Caco-2 (cell line): ENCODE data around the gene TSHZ2. TPM values are rescaled to one million over a fixed set of nuclear protein-coding genes. Genes with fewer than 3 reads are reported as not detected.

Source experiments
- BruUV-seq: library from RNA; stranded (reverse); fragments of 400-500 nt; replicated peaks from 2 replicates; lab custom pipeline; 2021; lab: Mats Ljungman, UMichigan
- CTCF ChIA-PET: fragments of 300-600 bp; sonication (Branson Sonifier 250); formaldehyde crosslinking; loops from one replicate; lab custom pipeline; 2022; ENCODE audit warnings: antibody characterized with exemption; lab: Charles Lee
- POLR2A ChIA-PET: fragments of 300-600 bp; sonication (Branson Sonifier 250); formaldehyde crosslinking; loops from one replicate; lab custom pipeline; 2022; ENCODE audit warnings: antibody characterized with exemption; lab: Charles Lee
- DNase-seq, 2 experiments: peaks; one replicate each; pipeline versions ENCODE4 v3.0.0 to v3.0.0-alpha.2; 2020 to 2022
- H3K27me3 ChIP-seq: replicated peaks from 2 replicates; pipeline ENCODE4 v1.6.0; 2011; ENCODE audit warnings: low read length; ENCODE audit not compliant: control insufficient read depth, insufficient read depth
- H3K36me3 ChIP-seq: 2 replicates; pipeline ENCODE4 v1.5.1; 2011; ENCODE audit warnings: low read length; ENCODE audit not compliant: control insufficient read depth, insufficient read depth
- H3K4me1 ChIP-seq: fragments of 250-450 bp; sonication (Bioruptor Pico); 2 replicates; pipeline ENCODE4 v1.5.1; 2020; ENCODE audit warnings: mild to moderate bottlenecking
- H3K4me3 ChIP-seq: 2 replicates; pipeline ENCODE4 v1.5.1; 2011; ENCODE audit warnings: low read depth, mild to moderate bottlenecking, control low read depth, low read length
- H3K9me3 ChIP-seq: fragments of 250-450 bp; sonication (Bioruptor Pico); 2 replicates; pipeline ENCODE4 v1.5.1; 2020; ENCODE audit warnings: mild to moderate bottlenecking, moderate library complexity
- H3K27ac Mint-ChIP-seq: one replicate; pipeline ENCODE4 v1.8.0; 2022; ENCODE audit warnings: mixed read lengths; ENCODE audit not compliant: unreplicated experiment
- H3K27me3 Mint-ChIP-seq: one replicate; pipeline ENCODE4 v1.8.0; 2022; ENCODE audit warnings: mixed read lengths; ENCODE audit not compliant: insufficient read depth, unreplicated experiment
- H3K36me3 Mint-ChIP-seq: one replicate; pipeline ENCODE4 v1.8.0; 2022; ENCODE audit warnings: mild to moderate bottlenecking, mixed read lengths; ENCODE audit not compliant: insufficient read depth, unreplicated experiment
- H3K4me1 Mint-ChIP-seq: one replicate; pipeline ENCODE4 v1.8.0; 2022; ENCODE audit warnings: low read depth, mixed read lengths; ENCODE audit not compliant: unreplicated experiment
- H3K4me3 Mint-ChIP-seq: one replicate; pipeline ENCODE4 v1.8.0; 2022; ENCODE audit warnings: mild to moderate bottlenecking, moderate library complexity, mixed read lengths; ENCODE audit not compliant: unreplicated experiment
- H3K9me3 Mint-ChIP-seq: one replicate; pipeline ENCODE4 v1.8.0; 2022; ENCODE audit warnings: mixed read lengths; ENCODE audit not compliant: unreplicated experiment
- intact Hi-C: fragments of 100-400 bp; cut with micrococcal nuclease; formaldehyde crosslinking; loops from one replicate; pipeline ENCODE4 v1.10.0; 2022; ENCODE audit not compliant: unreplicated experiment
- total RNA-seq: library from RNA; stranded (reverse); gene quantifications from 2 replicates; pipeline ENCODE4 v1.2.3, GENCODE V29; 2022
- TF ChIP-seq, protein P1 (sequence below), 2 experiments: fragments of 200-600 bp in 1 of 2; IDR thresholded peaks; 1 replicate in 1 of 2; 2 replicates in 1 of 2; pipeline versions ENCODE4 v1.5.1 to v1.8.0; 2011 to 2022; ENCODE audit warnings: antibody characterized with exemption in 1 of 2, control low read depth in 1 of 2, inconsistent platforms in 1 of 2, low read depth in 1 of 2, low read length in 1 of 2, mild to moderate bottlenecking in 1 of 2, moderate library complexity in 1 of 2; ENCODE audit not compliant: insufficient read depth in 1 of 2, severe bottlenecking in 1 of 2, unreplicated experiment in 1 of 2

TSHZ2 gene
- total RNA-seq, 1 experiment from 2014 or later, result 0.07 TPM

DNA sequence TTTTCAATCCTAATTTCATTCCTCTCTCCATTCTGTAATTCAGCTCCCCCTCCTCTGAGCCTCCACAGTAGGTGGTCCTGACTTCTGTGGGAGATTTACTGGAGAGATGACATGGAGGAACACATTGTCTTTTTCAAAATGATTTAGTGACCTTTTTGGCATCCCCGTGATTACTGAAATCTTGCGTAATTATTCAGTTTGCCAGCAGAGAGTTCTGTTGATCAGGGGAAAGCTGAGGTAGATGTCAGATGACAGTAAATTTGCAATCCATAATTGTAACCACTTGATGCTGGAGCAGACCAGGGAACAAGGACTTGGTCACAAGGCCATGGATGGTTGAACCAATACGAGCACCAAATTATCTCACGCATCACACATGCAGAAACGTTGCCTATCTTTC lies 302.2 kb downstream of the TSHZ2 start:
- no peaks in the 10 kb centered on the region for H3K36me3 ChIP-seq
- ChIA-PET POLR2A (no interaction called here), CTCF (no interaction called here)
- Mint-ChIP-seq H3K4me1 (no peaks in the 10 kb centered on the region), H3K27me3 (peaks cover 22% of the 10 kb centered on the region), H3K4me3 (no peak overlapping the region), H3K27ac (no peak overlapping the region), H3K36me3 (no peaks in the 10 kb centered on the region), H3K9me3 (no peaks in the 10 kb centered on the region)
- intact Hi-C loops, result no loop called here
- no peak for DNase-seq
- H3K4me1 ChIP-seq, result no peaks in the 10 kb centered on the region
- no peaks in the 10 kb centered on the region for H3K9me3 ChIP-seq
- no TSS peak for BruUV-seq
- TF ChIP-seq, protein P1, sequence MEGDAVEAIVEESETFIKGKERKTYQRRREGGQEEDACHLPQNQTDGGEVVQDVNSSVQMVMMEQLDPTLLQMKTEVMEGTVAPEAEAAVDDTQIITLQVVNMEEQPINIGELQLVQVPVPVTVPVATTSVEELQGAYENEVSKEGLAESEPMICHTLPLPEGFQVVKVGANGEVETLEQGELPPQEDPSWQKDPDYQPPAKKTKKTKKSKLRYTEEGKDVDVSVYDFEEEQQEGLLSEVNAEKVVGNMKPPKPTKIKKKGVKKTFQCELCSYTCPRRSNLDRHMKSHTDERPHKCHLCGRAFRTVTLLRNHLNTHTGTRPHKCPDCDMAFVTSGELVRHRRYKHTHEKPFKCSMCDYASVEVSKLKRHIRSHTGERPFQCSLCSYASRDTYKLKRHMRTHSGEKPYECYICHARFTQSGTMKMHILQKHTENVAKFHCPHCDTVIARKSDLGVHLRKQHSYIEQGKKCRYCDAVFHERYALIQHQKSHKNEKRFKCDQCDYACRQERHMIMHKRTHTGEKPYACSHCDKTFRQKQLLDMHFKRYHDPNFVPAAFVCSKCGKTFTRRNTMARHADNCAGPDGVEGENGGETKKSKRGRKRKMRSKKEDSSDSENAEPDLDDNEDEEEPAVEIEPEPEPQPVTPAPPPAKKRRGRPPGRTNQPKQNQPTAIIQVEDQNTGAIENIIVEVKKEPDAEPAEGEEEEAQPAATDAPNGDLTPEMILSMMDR (IDR thresholded peaks at IDR 0.05; ENCODE audit: insufficient read depth in 1 of 2, low read depth in 1 of 2, low read length in 1 of 2, severe bottlenecking in 1 of 2, unreplicated experiment in 1 of 2), result no peak
- H3K4me3 ChIP-seq, result no peak overlapping the region
- no peaks in the 10 kb centered on the region; the same call in 1 of the 2 replicates for H3K27me3 ChIP-seq

GRCh38 chr20:53274807-53275206 lies 302.6 kb downstream of the TSHZ2 start:
- H3K4me3 Mint-ChIP-seq, result no peak overlapping the region
- CTCF ChIA-PET, result no interaction called here
- intact Hi-C loops, result no loop called here

DNA sequence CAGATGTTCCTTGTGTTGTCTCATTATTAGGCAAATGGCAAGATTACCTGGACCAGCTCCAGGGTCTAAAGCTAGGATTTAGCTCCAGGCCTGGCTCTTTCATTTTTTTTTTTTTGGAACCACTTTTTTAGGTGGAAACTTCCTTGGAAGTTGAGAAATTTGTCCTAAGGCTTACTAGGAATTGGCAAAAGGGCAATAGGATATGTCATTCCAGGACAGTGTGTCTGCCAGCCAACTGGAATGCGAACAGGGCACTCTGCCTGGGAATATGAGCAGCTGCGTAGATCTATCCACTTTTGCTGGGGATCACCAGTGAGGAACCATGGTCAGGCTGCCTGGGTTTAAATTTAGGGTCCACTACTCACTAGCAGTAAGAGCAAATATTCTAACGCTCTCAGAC lies 304.0 kb downstream of the TSHZ2 start:
- no peak overlapping the region for H3K4me3 ChIP-seq
- intact Hi-C loops, result no loop called here
- Mint-ChIP-seq H3K9me3 (no peaks in the 10 kb centered on the region), H3K4me1 (no peaks in the 10 kb centered on the region), H3K4me3 (no peak overlapping the region), H3K27ac (no peak overlapping the region), H3K27me3 (peaks cover 22% of the 10 kb centered on the region), H3K36me3 (no peaks in the 10 kb centered on the region)
- no peaks in the 10 kb centered on the region for H3K9me3 ChIP-seq
- TF ChIP-seq, protein P1 (IDR thresholded peaks at IDR 0.05; ENCODE audit: insufficient read depth in 1 of 2, low read depth in 1 of 2, low read length in 1 of 2, severe bottlenecking in 1 of 2, unreplicated experiment in 1 of 2), result no peak
- ChIA-PET POLR2A (no interaction called here), CTCF (no interaction called here)
- no peaks in the 10 kb centered on the region; the same call in 1 of the 2 replicates for H3K27me3 ChIP-seq
- no peaks in the 10 kb centered on the region for H3K36me3 ChIP-seq
- H3K4me1 ChIP-seq, result no peaks in the 10 kb centered on the region
- no TSS peak for BruUV-seq
- no peak for DNase-seq

More at GRCh38 chr20:53274807-53275206, 302.6 kb downstream of the TSHZ2 start:
- BruUV-seq, result no TSS peak
- Histone ChIP-seq H3K27me3 (no peaks in the 10 kb centered on the region; the same call in 1 of the 2 replicates), H3K4me3 (no peak overlapping the region), H3K4me1 (no peaks in the 10 kb centered on the region), H3K36me3 (no peaks in the 10 kb centered on the region), H3K9me3 (no peaks in the 10 kb centered on the region)
- Mint-ChIP-seq H3K27ac (no peak overlapping the region), H3K4me1 (no peaks in the 10 kb centered on the region), H3K27me3 (peaks cover 22% of the 10 kb centered on the region), H3K36me3 (no peaks in the 10 kb centered on the region), H3K9me3 (no peaks in the 10 kb centered on the region)
- TF ChIP-seq, protein P1 (IDR thresholded peaks at IDR 0.05; ENCODE audit: insufficient read depth in 1 of 2, low read depth in 1 of 2, low read length in 1 of 2, severe bottlenecking in 1 of 2, unreplicated experiment in 1 of 2), result no peak
- POLR2A ChIA-PET, result no interaction called here
- DNase-seq, result no peak
